ENCODE measurements around the gene NISCH. TPM values are rescaled to one million over a fixed set of nuclear protein-coding genes. Genes with fewer than 3 reads are reported as not detected.

The NISCH gene
- total and polyA plus RNA-seq, 3 donors from 2014 or later: 166 to 327 (median 315) TPM

DNA sequence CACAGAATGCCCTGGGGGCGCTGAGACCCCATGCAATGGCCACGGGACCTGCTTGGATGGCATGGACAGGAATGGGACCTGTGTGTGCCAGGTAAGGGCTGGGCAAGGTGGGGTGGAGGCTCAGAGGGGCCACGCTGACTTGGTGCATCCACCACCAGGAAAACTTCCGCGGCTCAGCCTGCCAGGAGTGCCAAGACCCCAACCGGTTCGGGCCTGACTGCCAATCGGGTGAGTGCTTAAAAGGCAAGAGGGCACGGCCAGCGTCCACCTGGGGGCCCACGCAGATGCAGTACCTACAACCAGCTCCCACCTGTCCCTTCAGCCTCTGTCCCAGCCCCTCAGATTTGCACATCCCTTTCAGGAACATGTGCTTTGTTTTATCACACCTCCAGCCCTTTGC, 46.6 kb downstream of the NISCH start:
- no peaks in the 10 kb centered on the region for H3K9me3 ChIP-seq
- WGBS, 2 donors: 85 to 100% methylated on average over 2 to 11 of the region's 11 CpGs

DNA sequence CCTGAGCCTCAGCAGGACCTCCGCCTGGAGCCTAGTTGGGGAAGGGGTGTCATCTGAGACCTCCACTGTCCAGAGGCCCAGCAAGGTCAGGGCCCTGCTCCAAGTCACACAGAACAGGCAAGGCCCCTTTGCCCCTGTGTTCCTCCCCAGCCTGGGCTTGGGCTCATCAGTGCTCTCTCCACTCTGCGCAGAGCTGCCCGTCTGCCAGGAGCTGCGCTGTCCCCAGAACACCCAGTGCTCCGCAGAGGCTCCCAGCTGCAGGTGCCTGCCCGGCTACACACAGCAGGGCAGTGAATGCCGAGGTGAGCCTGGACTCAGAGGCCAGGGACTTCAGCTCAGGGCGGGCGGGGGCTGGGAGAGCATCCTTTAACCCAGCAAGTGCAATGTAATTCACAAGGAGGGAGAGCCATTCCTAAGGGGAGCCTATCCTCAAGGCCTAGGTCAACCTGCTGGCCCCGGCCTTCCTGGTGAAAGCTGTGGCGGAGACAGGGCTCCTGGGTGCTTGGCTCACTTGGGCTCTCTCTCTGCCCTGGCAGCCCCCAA, 47.5 kb downstream of the NISCH start:
- Histone ChIP-seq H3K27me3 (no peaks in the 10 kb centered on the region), H3K4me1 (peaks cover 5% of the 10 kb centered on the region), H3K9me3 (no peaks in the 10 kb centered on the region), H3K27ac (no peak overlapping the region), H3K36me3 (ENCODE audit: low read depth, missing control alignments) (no peaks in the 10 kb centered on the region), H3K4me3 (no peak overlapping the region)
- DNase-seq: no peak
- 74 to 100% methylated on average over 2 to 10 of the region's 11 CpGs for WGBS, 2 donors
- intact Hi-C loops (cut with DNase I; ENCODE audit: low total_unique reads): no loop called here
- TF ChIP-seq, protein P1, sequence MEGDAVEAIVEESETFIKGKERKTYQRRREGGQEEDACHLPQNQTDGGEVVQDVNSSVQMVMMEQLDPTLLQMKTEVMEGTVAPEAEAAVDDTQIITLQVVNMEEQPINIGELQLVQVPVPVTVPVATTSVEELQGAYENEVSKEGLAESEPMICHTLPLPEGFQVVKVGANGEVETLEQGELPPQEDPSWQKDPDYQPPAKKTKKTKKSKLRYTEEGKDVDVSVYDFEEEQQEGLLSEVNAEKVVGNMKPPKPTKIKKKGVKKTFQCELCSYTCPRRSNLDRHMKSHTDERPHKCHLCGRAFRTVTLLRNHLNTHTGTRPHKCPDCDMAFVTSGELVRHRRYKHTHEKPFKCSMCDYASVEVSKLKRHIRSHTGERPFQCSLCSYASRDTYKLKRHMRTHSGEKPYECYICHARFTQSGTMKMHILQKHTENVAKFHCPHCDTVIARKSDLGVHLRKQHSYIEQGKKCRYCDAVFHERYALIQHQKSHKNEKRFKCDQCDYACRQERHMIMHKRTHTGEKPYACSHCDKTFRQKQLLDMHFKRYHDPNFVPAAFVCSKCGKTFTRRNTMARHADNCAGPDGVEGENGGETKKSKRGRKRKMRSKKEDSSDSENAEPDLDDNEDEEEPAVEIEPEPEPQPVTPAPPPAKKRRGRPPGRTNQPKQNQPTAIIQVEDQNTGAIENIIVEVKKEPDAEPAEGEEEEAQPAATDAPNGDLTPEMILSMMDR (IDR thresholded peaks at IDR 0.05): no peak
- no peak for TF ChIP-seq POLR2A (IDR thresholded peaks at IDR 0.05)

More for the DNA sequence above, 46.6 kb downstream of the NISCH start:
- TF ChIP-seq, protein P1 (IDR thresholded peaks at IDR 0.05): no peak
- TF ChIP-seq POLR2A (IDR thresholded peaks at IDR 0.05): no peak
- Histone ChIP-seq H3K4me1 (peaks cover 5% of the 10 kb centered on the region), H3K27ac (no peak overlapping the region), H3K27me3 (no peaks in the 10 kb centered on the region), H3K36me3 (ENCODE audit: low read depth, missing control alignments) (no peaks in the 10 kb centered on the region), H3K4me3 (no peak overlapping the region)
- intact Hi-C loops (cut with DNase I; ENCODE audit: low total_unique reads): no loop called here
- DNase-seq: no peak

DNA sequence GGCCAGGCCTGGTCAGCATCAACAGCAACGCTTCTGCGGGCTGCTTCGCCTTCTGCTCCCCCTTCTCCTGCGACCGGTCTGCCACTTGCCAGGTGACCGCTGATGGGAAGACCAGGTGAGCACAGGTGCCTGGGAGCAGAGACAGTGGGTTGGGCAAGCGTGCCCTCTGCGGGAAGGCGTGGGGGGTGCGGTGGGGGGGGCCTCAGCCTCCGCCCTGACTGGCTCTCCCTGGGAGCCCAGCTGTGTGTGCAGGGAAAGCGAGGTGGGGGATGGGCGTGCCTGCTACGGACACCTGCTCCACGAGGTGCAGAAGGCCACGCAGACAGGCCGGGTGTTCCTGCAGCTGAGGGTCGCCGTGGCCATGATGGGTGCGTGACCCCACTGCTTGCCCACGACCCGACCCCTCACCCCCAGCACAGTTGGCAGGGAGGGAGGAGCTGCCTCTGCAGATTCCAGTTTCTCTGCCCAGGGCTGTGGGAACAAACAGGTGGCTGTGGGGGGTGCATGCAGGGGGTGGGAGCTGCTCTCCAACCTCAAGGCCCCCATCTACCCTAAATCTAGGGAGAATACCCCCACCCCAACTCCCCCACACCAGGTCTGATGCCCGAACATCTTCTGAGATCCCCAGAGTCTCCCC, 48.5 kb downstream of the NISCH start:
- no peak for TF ChIP-seq POLR2A (IDR thresholded peaks at IDR 0.05)
- TF ChIP-seq, protein P1 (IDR thresholded peaks at IDR 0.05): no peak
- DNase-seq: no peak
- no peak overlapping the region for H3K4me3 ChIP-seq
- no peaks in the 10 kb centered on the region for H3K36me3 ChIP-seq (ENCODE audit: low read depth, missing control alignments)
- no peak overlapping the region for H3K27ac ChIP-seq
- no peaks in the 10 kb centered on the region for H3K27me3 ChIP-seq
- intact Hi-C loops (cut with DNase I; ENCODE audit: low total_unique reads): no loop called here
- 78 to 86% methylated on average over 15 to 23 of the region's 23 CpGs for WGBS, 2 donors
- H3K9me3 ChIP-seq: no peaks in the 10 kb centered on the region
- H3K4me1 ChIP-seq: peaks cover 5% of the 10 kb centered on the region

DNA sequence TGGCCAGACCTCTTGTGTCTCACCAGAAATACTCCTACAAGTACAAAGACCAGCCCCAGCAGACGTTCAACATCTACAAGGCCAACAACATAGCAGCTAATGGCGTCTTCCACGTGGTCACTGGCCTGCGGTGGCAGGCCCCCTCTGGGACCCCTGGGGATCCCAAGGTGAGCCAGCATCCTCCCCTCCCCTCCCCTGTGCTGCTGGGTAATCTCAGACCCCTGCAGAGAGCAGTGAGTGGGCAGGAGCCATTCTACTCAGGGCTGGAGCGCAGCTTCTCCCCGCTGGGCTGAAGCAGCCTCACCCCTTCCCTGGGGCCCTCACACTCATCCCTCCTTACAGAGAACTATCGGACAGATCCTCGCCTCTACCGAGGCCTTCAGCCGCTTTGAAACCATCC, 49.6 kb downstream of the NISCH start:
- TF ChIP-seq, protein P1 (IDR thresholded peaks at IDR 0.05): no peak
- no peak for TF ChIP-seq POLR2A (IDR thresholded peaks at IDR 0.05)
- Histone ChIP-seq H3K27ac (no peak overlapping the region), H3K4me3 (no peak overlapping the region), H3K27me3 (no peaks in the 10 kb centered on the region), H3K9me3 (no peaks in the 10 kb centered on the region), H3K4me1 (peaks cover 5% of the 10 kb centered on the region), H3K36me3 (ENCODE audit: low read depth, missing control alignments) (no peaks in the 10 kb centered on the region)
- DNase-seq: no peak
- intact Hi-C loops (cut with DNase I; ENCODE audit: low total_unique reads): no loop called here
- WGBS, 2 donors: 90% methylated on average over 10 of the region's 10 CpGs

Measured in testis (tissue), 3 donors.